ENCODE data around the gene LACC1. TPM values are rescaled to one million over a fixed set of nuclear protein-coding genes. Genes with fewer than 3 reads are reported as not detected.

LACC1 gene
- total RNA-seq = 15.4 and 23.0 TPM in 2 replicates

DNA sequence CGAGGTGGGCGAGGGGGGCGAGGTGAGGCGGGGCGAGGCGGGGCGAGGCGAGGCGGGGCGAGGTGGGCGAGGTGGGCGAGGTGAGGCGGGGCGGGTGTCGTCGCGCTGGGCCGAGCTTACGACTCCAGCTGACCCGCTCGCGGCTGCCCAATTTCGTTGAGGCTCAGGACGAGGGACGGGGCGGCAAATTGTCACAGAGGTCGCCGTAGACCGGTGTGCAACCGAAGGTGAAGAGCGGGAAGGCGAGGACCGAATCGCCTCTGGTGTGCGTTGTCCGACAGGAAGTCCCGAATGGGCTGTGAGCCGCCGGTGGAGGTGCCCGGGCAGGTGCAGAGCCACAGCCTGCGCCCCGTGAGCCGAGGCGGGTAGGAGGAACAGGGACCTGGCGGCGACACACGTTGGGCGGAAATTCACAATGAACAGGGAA is at the start of gene LACC1:
Gene LACC1, plus strand, starts transcription at position 150 of the 427 bp plus-strand sequence. CDS start 1,082 bp downstream, outside the sequence.

DNA sequence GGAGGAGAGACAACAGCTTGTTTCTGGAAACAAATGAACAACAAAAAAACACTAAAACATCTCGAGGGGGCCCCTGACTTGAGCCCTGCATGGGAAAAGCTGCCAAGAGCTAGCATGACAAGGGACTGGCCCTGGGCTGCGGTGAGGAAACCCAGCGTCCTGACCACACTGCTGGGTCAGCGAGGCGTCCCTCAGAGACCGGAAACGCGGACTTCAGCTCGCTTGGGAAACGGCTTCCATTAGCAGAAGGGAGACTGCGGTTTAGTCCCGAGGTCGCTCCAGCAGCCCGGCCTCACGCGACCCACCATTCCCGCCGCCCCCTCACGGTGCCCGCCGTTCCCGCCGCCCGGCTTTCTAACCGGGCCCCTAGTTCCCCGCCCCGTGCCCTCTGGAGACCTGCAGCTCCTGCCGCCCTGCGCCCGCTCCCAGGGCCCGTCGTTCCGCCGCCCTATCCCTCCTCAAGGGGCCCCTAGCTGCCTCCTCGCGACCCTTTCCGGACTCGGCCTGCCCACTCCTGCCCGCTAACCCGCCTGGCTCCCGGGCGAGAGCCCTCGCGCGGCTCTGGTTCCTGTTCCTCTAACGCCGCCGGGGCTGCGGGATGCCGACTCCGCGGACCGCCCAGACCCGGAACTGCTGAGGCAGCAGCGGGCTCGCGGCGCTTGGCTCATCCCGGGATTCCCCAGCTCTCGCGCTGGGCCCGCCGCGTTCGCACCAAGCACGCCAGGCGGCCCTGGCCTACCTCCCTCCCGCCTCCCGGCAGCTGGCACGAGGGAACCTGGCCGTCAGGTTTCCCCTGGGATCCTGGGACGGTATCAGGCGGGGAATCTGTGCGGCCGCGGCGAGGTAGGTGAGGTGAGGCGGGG is 581 bp upstream of the LACC1 start, which contains the start of gene CCDC122:
Gene CCDC122, minus strand, starts transcription at position 849 of the 863 bp plus-strand sequence. CDS start 10,364 bp downstream, outside the sequence.

Other genes with a start within 250 kb of the LACC1 start
- 1.4 and 1.5 TPM in 2 replicates for gene ENOX1, start 92.9 kb upstream of the LACC1 start, total RNA-seq
- gene CCDC122, start 164 bp upstream of the LACC1 start, total RNA-seq = 11.3 and 14.5 TPM in 2 replicates